ENCODE measurements around the gene PSMD9. TPM values are rescaled to one million over a fixed set of nuclear protein-coding genes. Genes with fewer than 3 reads are reported as not detected.

The PSMD9 gene
- total RNA-seq, 2 experiments from 2014 or later = 64.3 to 68.5 TPM

DNA sequence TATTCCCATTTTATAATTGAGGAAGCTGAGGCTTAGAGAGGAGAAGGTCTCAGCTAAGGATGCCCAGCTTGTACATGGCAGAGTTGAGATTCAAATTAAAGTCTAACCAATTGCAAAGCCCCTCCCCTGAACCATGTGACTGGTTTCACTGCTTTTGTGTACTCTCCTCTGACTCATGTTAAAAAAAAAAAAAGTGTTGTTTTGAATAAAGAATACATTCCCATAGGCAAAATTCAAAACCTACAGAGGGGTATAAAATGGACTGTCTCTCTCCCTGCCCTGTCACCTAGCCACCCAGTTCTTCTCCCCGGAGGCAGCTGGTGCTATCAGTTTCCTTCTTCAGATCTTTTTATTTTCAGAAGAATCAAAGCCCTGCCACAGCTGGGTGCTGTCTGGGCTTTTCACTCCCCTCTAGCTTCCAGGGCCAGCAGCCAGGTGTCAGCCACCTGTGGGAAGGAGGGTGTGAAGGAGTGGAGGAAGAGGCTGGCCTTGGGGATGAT, 5.4 kb downstream of the PSMD9 start:
- Mint-ChIP-seq H3K27me3 (no peaks in the 10 kb centered on the region), H3K4me3 (peak overlapping the region; percentile 22), H3K4me1 (peaks cover 38% of the 10 kb centered on the region), H3K36me3 (peaks cover 23% of the 10 kb centered on the region), H3K27ac (peak overlapping the region; percentile 89), H3K9me3 (no peaks in the 10 kb centered on the region)
- no peak for DNase-seq

DNA sequence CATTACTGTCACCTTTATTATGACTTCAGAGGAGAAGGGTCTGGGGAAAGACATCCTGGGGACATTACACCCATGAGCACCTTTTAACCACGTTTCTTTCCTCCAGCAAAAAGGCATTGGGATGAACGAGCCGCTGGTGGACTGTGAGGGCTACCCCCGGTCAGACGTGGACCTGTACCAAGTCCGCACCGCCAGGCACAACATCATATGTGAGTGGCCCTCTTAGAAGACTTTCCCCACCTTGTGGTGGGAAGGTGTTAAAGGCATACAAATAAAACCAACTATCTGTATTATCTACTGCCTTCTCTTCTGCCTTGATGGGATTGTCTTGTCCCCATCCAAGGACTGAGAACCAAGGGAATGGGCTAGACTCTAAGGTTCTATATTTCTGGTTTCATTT, 6.0 kb downstream of the PSMD9 start:
- Mint-ChIP-seq H3K36me3 (peaks cover 21% of the 10 kb centered on the region), H3K27ac (no peak overlapping the region), H3K27me3 (no peaks in the 10 kb centered on the region), H3K4me1 (peaks cover 34% of the 10 kb centered on the region), H3K9me3 (no peaks in the 10 kb centered on the region), H3K4me3 (no peak overlapping the region)
- no peak for DNase-seq

DNA sequence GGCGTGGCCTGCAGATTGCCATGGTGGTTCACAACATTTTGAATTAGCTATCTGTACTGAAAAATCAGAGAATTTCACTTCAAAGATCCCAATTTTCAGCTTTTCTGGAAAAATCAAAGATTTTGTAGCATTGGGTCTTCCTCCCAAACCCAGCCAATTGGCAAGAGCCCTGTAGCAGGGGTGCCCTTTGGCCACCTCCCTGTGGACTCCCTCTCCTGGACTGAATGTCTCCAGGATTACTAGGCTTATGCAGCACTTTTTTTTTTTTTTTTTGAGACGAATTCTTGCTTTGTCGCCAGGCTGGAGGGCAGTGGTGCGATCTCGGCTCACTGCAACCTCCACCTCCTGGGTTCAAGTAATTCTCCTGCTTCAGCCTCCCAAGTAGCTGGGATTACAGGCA, 9.7 kb downstream of the PSMD9 start:
- Mint-ChIP-seq H3K27me3 (no peaks in the 10 kb centered on the region), H3K4me3 (no peak overlapping the region), H3K27ac (no peak overlapping the region), H3K9me3 (no peaks in the 10 kb centered on the region), H3K36me3 (peaks cover 26% of the 10 kb centered on the region), H3K4me1 (peaks cover 18% of the 10 kb centered on the region)
- no peak for DNase-seq

DNA sequence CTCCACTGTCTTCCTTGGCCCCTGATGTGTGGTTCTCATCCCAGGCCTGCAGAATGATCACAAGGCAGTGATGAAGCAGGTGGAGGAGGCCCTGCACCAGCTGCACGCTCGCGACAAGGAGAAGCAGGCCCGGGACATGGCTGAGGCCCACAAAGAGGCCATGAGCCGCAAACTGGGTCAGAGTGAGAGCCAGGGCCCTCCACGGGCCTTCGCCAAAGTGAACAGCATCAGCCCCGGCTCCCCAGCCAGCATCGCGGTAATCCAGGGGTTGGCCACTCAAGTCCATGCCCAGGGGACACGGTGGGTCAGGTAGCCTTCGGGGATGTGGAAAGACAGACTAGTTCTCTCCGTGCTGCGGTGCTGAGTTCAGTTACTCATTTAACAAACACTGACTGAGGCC, 11.0 kb downstream of the PSMD9 start:
- Mint-ChIP-seq H3K9me3 (no peaks in the 10 kb centered on the region), H3K27me3 (no peaks in the 10 kb centered on the region), H3K4me1 (peaks cover 7% of the 10 kb centered on the region), H3K4me3 (no peak overlapping the region), H3K27ac (no peak overlapping the region), H3K36me3 (peaks cover 20% of the 10 kb centered on the region)
- DNase-seq = no peak

DNA sequence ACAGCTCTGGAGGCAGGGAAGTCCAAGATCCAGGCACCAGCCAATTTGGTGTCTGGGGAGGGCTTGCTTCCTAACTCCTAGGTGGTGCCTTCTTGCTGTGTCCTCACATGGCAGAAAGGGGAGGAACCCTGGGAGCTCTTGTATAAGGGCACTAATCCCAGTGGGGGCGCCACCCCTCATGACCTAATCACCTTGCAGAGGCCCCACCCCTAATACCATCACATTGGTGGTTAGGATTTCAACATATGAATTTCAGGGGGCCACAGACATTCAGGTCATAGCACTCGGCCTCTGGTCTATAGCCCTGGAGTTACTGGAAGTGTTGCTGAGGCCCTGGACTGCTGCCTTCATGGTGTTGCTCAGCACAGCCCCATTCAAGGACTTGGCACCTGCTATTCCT, 14.6 kb downstream of the PSMD9 start:
- H3K36me3 Mint-ChIP-seq = peaks cover 15% of the 10 kb centered on the region
- no peak for DNase-seq
- H3K9me3 Mint-ChIP-seq = no peaks in the 10 kb centered on the region
- no peak overlapping the region for H3K27ac Mint-ChIP-seq
- no peak overlapping the region for H3K4me3 Mint-ChIP-seq
- no peaks in the 10 kb centered on the region for H3K27me3 Mint-ChIP-seq
- peaks cover 5% of the 10 kb centered on the region for H3K4me1 Mint-ChIP-seq

DNA sequence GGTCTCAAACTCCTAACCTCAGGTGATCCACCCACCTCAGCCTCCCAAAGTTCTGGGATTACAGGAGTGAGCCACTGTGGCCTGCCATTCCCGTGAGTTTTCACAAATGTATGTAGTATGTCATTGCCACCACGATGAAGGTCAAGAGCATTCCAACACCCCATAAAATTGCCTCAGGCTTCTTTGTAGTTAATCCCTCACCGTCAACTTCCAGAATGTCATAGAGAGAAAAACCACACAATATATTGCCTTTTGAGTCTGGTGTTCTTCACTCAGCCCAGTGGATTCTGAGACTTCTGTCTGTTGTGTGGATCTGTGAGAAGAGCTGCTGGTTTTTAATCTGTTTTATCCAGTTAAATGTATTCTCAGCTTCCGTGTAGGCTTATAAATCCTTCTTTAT, 17.2 kb downstream of the PSMD9 start:
- no peaks in the 10 kb centered on the region for H3K27me3 Mint-ChIP-seq
- peak overlapping the region; percentile 66 for H3K27ac Mint-ChIP-seq
- no peak overlapping the region for H3K4me3 Mint-ChIP-seq
- no peaks in the 10 kb centered on the region for H3K9me3 Mint-ChIP-seq
- H3K36me3 Mint-ChIP-seq = peaks cover 26% of the 10 kb centered on the region
- DNase-seq = no peak
- H3K4me1 Mint-ChIP-seq = peaks cover 12% of the 10 kb centered on the region

DNA sequence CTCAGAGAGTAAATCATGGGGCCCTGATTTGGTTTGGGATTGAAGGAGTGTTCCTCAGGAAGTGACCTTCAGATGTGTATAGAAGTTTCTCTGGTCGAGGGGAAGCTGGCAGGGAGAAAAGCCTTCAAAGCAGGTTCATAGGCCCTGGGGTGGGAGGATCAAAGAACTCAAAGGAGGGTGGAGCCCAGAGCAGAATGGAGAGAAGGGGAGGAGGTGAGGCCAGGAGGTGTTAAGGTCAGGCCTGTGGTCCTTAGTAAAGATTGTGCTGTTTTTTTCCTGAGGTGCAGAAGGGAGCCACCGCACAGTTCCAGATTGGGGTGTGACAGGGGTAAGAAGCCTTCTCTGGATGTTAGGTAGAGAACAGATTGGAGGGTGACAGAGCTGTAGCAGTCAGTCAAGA, 20.1 kb downstream of the PSMD9 start:
- peaks cover 13% of the 10 kb centered on the region for H3K4me1 Mint-ChIP-seq
- H3K4me3 Mint-ChIP-seq = no peak overlapping the region
- H3K36me3 Mint-ChIP-seq = peaks cover 26% of the 10 kb centered on the region
- no peak for DNase-seq
- no peaks in the 10 kb centered on the region for H3K27me3 Mint-ChIP-seq
- H3K9me3 Mint-ChIP-seq = peaks cover 2% of the 10 kb centered on the region
- peak overlapping the region; percentile 35 for H3K27ac Mint-ChIP-seq

DNA sequence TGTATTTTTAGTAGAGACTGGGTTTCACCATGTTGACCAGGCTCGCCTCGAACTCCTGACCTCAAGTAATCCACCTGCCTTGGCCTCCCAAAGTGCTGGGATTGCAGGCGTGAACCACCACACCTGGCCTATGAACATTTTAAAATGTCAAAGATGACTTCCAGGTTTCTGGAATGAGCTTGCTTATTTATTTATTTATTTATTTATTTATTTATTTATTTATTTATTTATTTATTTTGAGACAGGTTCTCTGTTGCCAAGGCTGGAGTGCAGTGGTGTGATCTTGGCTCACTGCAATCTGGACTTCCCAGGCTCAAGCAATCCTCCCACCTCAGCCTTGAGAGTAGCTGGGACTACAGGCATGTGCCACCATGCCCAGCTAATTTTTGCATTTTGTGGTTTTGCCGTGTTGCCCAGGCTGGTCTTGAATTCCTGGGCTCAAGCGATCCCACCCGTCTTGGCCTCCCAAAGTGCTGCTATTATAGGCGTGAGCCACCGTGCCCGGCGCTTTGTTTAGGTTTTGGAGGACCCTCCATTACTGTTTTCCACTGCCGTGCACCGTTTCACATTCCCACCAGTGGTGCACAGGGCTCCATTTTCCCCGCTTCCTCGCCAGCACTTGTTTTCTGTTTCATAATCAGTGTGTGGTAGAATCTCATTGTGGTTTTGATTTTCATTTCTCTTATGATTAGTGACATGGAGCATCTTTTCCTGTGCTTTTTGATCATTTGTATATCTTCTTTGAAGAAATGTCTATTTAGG, 23.4 kb downstream of the PSMD9 start:
- peaks cover 15% of the 10 kb centered on the region for H3K4me1 Mint-ChIP-seq
- H3K27me3 Mint-ChIP-seq = no peaks in the 10 kb centered on the region
- DNase-seq = peak; percentile 37
- peaks cover 23% of the 10 kb centered on the region for H3K36me3 Mint-ChIP-seq
- H3K4me3 Mint-ChIP-seq = peak overlapping the region; percentile 9
- peak overlapping the region; percentile 82 for H3K27ac Mint-ChIP-seq
- H3K9me3 Mint-ChIP-seq = peaks cover 2% of the 10 kb centered on the region

DNA sequence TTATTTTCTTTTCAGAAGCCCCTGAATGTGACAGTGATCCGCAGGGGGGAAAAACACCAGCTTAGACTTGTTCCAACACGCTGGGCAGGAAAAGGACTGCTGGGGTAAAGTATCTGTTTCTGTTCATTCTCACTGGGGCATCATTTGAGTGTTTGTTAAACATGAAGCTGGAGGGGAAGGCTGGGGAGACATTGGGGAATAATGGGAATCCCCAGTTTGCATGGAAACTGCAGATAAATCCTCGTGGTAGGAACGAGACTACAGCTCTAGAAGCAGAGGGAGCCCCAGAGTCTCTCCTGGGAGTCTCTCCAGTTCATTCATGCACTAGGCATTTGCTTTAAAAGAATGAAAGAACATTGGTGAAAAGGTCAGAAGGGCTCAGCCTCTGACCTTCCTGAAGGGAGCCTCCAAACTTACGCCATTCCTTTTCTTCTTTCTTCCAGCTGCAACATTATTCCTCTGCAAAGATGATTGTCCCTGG, 27.3 kb downstream of the PSMD9 start:
- Mint-ChIP-seq H3K36me3 (peaks cover 25% of the 10 kb centered on the region), H3K27me3 (no peaks in the 10 kb centered on the region), H3K4me1 (peaks cover 22% of the 10 kb centered on the region), H3K27ac (no peak overlapping the region), H3K9me3 (peaks cover 2% of the 10 kb centered on the region), H3K4me3 (no peak overlapping the region)
- DNase-seq = no peak

DNA sequence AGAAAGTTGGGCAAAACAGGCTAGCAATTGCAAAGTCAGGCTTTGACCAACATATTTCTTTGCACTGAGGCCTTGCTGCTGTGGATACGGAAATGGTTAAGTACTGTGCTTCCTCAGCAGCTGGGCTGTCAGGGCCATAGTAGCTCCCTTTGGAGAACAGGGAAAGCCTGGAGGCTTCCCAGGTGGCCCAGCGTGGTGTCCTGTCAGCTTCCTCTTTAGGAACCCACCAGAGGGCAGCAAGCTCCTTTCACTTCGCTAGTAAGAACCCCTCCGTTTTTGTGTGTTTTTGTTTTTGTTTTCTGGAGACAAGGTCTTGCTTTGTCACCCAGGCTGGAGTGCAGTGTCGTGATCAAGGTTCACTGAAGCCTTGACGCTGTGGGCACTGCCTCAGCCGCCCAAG, 28.1 kb downstream of the PSMD9 start:
- DNase-seq = no peak
- H3K4me1 Mint-ChIP-seq = peaks cover 22% of the 10 kb centered on the region
- H3K9me3 Mint-ChIP-seq = peaks cover 2% of the 10 kb centered on the region
- no peak overlapping the region for H3K27ac Mint-ChIP-seq
- peaks cover 21% of the 10 kb centered on the region for H3K36me3 Mint-ChIP-seq
- no peaks in the 10 kb centered on the region for H3K27me3 Mint-ChIP-seq
- H3K4me3 Mint-ChIP-seq = no peak overlapping the region

DNA sequence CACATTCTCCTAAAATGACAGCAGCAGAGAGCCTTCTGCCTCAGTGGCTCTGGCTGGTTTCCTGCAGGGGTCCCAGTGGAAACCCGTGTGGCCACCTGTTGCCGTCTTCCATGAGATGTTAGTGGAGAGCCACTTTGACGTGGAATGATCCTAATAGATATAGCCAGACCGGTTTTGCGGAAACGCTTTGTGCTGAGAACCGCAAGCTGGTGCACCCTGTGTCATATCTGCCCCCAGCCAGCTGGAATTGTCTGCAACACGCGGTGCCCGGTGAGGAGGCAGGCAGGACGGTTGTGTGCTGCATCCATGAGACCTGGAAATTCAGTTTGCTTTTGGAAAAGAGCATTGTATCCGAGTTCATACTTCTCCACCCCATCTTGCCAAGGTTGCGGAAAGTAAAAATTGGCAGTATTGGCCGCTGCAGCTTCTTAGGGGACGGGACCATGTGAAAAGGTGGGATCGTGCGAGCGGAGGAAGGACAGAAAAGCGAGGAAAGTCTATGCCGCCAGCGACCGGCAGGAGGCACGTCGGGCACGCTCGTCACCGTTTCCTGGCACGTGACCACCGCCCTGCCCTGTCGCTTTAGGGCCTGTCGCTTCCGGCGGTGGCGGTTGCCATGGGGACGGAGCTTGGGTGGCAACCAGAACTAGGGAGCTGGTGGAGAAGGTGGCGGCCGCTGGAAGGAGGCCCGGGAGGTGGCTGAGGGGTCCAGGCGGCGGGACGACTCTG, 29.5 kb downstream of the PSMD9 start, which contains the start of gene CFAP251:
CFAP251 (plus strand) TSS at position 643 of the 729 bp plus-strand sequence. CDS start 2,714 bp downstream, outside the sequence.
- DNase-seq = peak; percentile 96
- H3K9me3 Mint-ChIP-seq = no peaks in the 10 kb centered on the region
- H3K27ac Mint-ChIP-seq = peak within 1 kb of the TSS; percentile 91
- no peaks in the 10 kb centered on the region for H3K27me3 Mint-ChIP-seq
- H3K4me3 Mint-ChIP-seq = peak within 1 kb of the TSS; percentile 82
- peaks cover 16% of the 10 kb centered on the region for H3K36me3 Mint-ChIP-seq
- peaks cover 17% of the 10 kb centered on the region for H3K4me1 Mint-ChIP-seq

DNA sequence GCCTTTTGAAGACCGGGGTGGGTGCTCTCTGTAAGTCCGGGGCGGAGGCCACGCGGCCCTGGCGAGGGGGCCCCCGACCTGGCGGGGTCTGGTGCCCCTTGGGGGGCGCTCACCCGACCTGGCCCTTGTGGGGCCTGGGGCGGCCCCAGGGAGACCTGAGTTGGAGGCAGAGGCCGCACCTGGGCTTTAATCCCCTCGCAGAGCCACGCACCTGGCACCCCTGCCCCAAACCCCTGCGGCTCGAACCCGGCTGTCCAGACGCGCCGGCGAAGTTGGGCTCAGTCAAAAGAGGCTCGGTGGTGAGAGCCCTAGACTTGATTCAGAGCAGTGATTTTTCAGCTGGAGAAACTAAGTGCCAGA, 30.1 kb downstream of the PSMD9 start:
- H3K27ac Mint-ChIP-seq = peak overlapping the region; percentile 20
- no peak for DNase-seq
- H3K4me1 Mint-ChIP-seq = peaks cover 18% of the 10 kb centered on the region
- peak overlapping the region; percentile 82 for H3K4me3 Mint-ChIP-seq
- peaks cover 14% of the 10 kb centered on the region for H3K36me3 Mint-ChIP-seq
- H3K9me3 Mint-ChIP-seq = no peaks in the 10 kb centered on the region
- H3K27me3 Mint-ChIP-seq = no peaks in the 10 kb centered on the region

DNA sequence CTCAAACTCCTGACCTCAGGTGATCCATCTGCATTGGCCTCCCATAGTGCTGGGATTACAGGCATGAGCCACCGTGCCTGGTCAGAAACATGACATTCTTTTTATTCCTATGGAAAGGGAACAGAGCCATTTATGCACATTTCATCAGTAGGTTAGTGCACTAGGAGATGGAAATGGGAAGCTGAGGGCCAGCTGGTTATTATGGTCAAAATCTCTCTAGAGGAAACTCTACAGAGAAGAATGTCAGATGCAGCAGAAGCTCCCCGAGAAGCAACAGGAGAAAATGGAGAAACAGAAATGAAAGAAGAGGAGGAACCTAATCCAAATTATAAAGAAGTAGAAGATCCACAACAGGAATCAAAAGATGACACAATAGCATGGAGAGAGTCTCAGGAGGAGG, 32.5 kb downstream of the PSMD9 start:
- DNase-seq = no peak
- Mint-ChIP-seq H3K4me3 (no peak overlapping the region), H3K27me3 (no peaks in the 10 kb centered on the region), H3K9me3 (no peaks in the 10 kb centered on the region), H3K36me3 (peaks cover 14% of the 10 kb centered on the region), H3K27ac (no peak overlapping the region), H3K4me1 (peaks cover 20% of the 10 kb centered on the region)

DNA sequence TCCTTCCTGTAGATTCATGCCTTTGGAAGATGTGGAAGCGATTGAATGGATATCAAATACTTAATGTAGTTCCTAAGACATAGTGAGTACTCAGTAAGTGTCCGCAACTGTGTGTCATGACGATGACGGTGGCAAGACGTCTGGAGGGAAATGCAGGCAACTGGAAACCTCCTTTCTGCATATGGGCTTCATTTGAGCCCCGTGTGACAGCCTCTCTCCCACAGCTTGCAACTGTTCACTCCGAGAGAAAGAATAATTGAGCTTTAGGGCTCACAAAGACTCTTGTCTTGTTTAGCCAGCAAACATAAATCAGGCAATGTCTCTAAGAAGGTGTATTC, 36.7 kb downstream of the PSMD9 start:
- no peaks in the 10 kb centered on the region for H3K27me3 Mint-ChIP-seq
- no peak overlapping the region for H3K27ac Mint-ChIP-seq
- no peaks in the 10 kb centered on the region for H3K36me3 Mint-ChIP-seq
- H3K4me1 Mint-ChIP-seq = peaks cover 3% of the 10 kb centered on the region
- no peak for DNase-seq
- no peaks in the 10 kb centered on the region for H3K9me3 Mint-ChIP-seq
- no peak overlapping the region for H3K4me3 Mint-ChIP-seq

DNA sequence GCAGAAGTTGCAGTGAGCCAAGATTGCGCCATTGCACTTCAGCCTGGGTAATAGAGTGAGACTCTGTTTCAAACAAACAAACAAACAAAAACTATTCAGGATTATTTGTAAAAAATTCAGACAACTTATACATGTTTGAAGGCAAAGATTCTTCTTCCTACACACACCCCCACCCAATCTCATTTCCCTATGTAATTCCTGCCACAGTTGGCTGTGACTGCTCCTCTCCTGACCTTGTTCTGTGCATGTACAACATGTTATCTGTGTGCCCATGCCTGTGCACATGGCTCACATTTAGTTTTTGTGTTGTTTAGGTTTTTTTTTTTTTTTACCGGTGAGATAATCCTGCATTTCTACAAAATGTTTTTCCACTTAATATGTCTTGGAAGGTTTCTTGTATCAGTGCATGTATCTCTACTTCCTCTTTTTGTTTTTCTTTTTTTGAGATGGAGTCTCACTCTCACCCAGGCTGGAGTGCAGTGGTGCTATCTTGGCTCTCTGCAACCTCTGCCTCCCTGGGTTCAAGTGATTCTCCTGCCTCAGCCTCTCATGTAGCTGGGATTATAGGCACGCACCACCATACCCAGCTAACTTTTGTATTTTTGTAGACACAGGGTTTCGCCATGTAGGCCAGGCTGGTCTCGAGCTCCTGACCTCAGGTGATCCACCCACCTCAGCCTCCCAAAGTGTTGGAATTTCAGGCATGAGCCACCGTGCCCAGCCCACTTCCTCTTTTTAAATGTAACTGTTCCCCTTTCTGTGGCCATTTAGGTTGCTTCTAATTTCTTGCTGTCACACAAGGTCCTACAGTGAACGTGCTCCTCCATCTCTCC, 38.5 kb downstream of the PSMD9 start:
- peaks cover 3% of the 10 kb centered on the region for H3K4me1 Mint-ChIP-seq
- no peaks in the 10 kb centered on the region for H3K27me3 Mint-ChIP-seq

More for the DNA sequence above, 38.5 kb downstream of the PSMD9 start:
- Mint-ChIP-seq H3K36me3 (no peaks in the 10 kb centered on the region), H3K4me3 (no peak overlapping the region), H3K27ac (no peak overlapping the region), H3K9me3 (no peaks in the 10 kb centered on the region)
- DNase-seq = no peak

Measured in activated naive CD8-positive, alpha-beta T cell treated with anti-CD3 and anti-CD28 coated beads for 36 hours (primary cell).